Gastrocnemius medialis (tissue), 4 donors: ENCODE results near the gene AKAP13. TPM values are rescaled to one million over a fixed set of nuclear protein-coding genes. Genes with fewer than 3 reads are reported as not detected.

Source experiments
- ATAC-seq, 2 donors: fragments of 150-250 bp; one replicate each; pipeline ENCODE4 v1.9.1; 2016
- DNase-seq, 2 donors: peaks; one replicate each; pipeline ENCODE4 v3.0.0-alpha.2; 2019
- H3K27ac ChIP-seq, 4 donors: fragments of 200-600 bp; sonication (generic); 1 replicate in 1 of 4; 2 replicates in 3 of 4; pipeline ENCODE4 v1.5.1; 2016 to 2018; ENCODE audit warnings: mild to moderate bottlenecking in 2 of 4, moderate library complexity in 1 of 4
- H3K27me3 ChIP-seq, 3 donors: fragments of 200-600 bp; sonication (generic) in 2 of 3; 1 replicate in 1 of 3; 2 replicates in 2 of 3; pipeline versions ENCODE4 v1.5.1 to v1.6.0; 2016 to 2019; ENCODE audit warnings: mild to moderate bottlenecking in 1 of 3, moderate library complexity in 1 of 3
- H3K36me3 ChIP-seq, 2 donors: fragments of 200-600 bp; sonication (generic) in 1 of 2; one replicate each; pipeline ENCODE4 v1.5.1; 2017 to 2018
- H3K4me1 ChIP-seq, 2 donors: fragments of 200-600 bp; sonication (generic) in 1 of 2; one replicate each; pipeline ENCODE4 v1.5.1; 2016 to 2017; ENCODE audit warnings: mild to moderate bottlenecking in 2 of 2
- H3K4me3 ChIP-seq, 4 donors: fragments of 200-600 bp; sonication (generic) in 3 of 4; 1 replicate in 1 of 4; 2 replicates in 3 of 4; pipeline ENCODE4 v1.5.1; 2016 to 2019; ENCODE audit warnings: mild to moderate bottlenecking in 2 of 4
- H3K9me3 ChIP-seq, 3 donors: fragments of 200-600 bp; sonication (generic) in 2 of 3; 1 replicate in 1 of 3; 2 replicates in 2 of 3; pipeline ENCODE4 v1.5.1; 2016 to 2019
- POLR2A ChIP-seq, 2 donors: fragments of 450-650 bp; IDR thresholded peaks; one replicate each; pipeline ENCODE4 v1.6.1; 2017; ENCODE audit warnings: antibody characterized with exemption in 2 of 2, mild to moderate bottlenecking in 2 of 2, moderate library complexity in 2 of 2
- in situ Hi-C, 4 donors: fragments of 200-750 bp; cut with MboI; loops; one replicate each; pipeline versions ENCODE4 v1.15.0 to v1.8.0; 2017; ENCODE audit warnings: low sequenced_read_pairs in 4 of 4
- intact Hi-C: fragments of 100-400 bp; cut with DNase I; formaldehyde crosslinking; loops from one replicate; pipeline ENCODE4 v1.15.1; 2023; ENCODE audit warnings: low total_unique reads
- total RNA-seq, 4 donors: library from RNA; depleted of rRNA; stranded (reverse); fragments of >200 nt; gene quantifications; one replicate each; pipeline versions ENCODE4 v1.1.0 to v1.2.3, GENCODE V29; 2016
- TF ChIP-seq, protein P1 (sequence below), 5 experiments: fragments of 450-650 bp in 3 of 5; fragments of 200-600 bp in 2 of 5; sonication (generic) in 2 of 5; IDR thresholded peaks in 4 of 5; conservative IDR thresholded peaks in 1 of 5; 1 replicate in 4 of 5; 2 replicates in 1 of 5; pipeline ENCODE4 v1.5.1; 2016 to 2019; ENCODE audit warnings: antibody characterized with exemption in 5 of 5, mild to moderate bottlenecking in 3 of 5, moderate library complexity in 3 of 5

AKAP13 gene
- total RNA-seq, 4 donors from 2014 or later = 127 to 481 (median 172) TPM

DNA sequence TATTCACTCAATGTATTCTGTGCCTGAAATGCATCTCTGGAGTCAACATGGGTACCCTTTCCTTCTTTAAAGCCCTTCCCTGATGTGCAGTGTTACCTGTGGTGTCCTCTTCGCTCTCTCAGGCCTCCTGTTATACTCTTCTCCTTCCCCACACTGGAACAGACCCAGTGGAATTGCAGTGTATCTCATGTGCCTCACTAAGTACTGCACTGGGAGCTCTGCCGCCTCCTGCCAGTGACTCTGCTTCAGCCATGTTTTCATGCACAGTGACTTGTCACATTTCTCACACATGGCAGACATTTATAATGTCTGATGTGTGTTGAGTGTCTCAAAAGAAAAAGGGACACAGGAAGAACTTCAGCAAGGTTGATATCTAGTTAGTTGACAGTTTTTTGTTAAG is 223.3 kb downstream of the AKAP13 start:
- H3K9me3 ChIP-seq = no peaks in the 10 kb centered on the region

DNA sequence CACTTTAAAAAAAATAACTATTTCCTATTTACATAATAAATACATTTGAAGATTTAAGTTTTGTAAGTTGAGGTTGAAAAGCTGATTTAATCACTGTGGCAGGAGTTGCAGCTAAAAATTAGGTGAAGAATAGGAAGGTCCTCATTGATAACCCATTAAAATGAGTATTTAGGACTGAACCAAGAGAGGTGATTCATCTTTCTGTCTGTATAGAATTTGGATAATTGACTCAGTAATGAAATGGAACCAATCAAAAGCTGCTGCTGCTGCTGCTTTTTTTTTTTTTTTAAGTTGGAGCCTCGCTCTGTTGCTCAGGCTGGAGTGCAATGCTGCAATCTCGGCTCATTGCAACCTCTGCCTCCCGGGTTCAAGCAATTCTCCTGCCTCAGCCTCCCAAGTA is 223.8 kb downstream of the AKAP13 start:
- H3K27me3 ChIP-seq = no peaks in the 10 kb centered on the region

More for the DNA sequence above, 223.3 kb downstream of the AKAP13 start:
- in situ Hi-C loops (loop anchor here in 1 of 4 donors (25.0 kb wide), 1 partner anchor 234 kb away; no protein-coding TSS in a partner anchor), intact Hi-C loops (no loop called here)
- no peaks in the 10 kb centered on the region for H3K27me3 ChIP-seq
- peak overlapping the region; percentile 54 to 80 (median 68) for H3K27ac ChIP-seq
- H3K36me3 ChIP-seq = no peaks in the 10 kb centered on the region
- peak; percentile 43 to 77 for DNase-seq
- TF ChIP-seq, protein P1, sequence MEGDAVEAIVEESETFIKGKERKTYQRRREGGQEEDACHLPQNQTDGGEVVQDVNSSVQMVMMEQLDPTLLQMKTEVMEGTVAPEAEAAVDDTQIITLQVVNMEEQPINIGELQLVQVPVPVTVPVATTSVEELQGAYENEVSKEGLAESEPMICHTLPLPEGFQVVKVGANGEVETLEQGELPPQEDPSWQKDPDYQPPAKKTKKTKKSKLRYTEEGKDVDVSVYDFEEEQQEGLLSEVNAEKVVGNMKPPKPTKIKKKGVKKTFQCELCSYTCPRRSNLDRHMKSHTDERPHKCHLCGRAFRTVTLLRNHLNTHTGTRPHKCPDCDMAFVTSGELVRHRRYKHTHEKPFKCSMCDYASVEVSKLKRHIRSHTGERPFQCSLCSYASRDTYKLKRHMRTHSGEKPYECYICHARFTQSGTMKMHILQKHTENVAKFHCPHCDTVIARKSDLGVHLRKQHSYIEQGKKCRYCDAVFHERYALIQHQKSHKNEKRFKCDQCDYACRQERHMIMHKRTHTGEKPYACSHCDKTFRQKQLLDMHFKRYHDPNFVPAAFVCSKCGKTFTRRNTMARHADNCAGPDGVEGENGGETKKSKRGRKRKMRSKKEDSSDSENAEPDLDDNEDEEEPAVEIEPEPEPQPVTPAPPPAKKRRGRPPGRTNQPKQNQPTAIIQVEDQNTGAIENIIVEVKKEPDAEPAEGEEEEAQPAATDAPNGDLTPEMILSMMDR (IDR thresholded peaks at IDR 0.05 in 4 of 5, conservative IDR thresholded peaks at IDR 0.05 in 1 of 5) = no peak
- TF ChIP-seq POLR2A (IDR thresholded peaks at IDR 0.05) = no peak
- H3K4me3 ChIP-seq = no peak overlapping the region
- peak; percentile 84 to 92 for ATAC-seq
- peaks cover 63 to 70% of the 10 kb centered on the region in 2 donors for H3K4me1 ChIP-seq

DNA sequence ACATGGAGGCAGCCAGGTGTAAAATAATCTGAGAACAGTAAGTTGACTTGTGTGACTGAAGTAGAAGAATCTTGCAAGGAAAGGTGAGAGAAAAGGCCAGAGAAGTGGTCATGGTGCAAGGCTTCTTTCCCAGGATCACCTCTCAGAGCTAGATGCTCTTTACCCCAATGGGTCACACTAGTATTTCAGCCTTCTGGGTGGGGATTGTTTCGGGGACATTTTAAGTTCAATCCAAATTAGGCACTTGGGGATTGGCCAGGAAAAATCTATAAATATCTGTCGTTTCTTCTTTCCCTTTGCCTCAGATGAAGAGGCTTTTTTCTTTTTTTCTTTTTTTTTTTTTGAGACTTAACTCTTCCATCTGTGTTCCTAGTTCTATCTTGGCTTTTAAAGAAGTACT is 226.3 kb downstream of the AKAP13 start:
- Histone ChIP-seq H3K4me3 (no peak overlapping the region), H3K9me3 (no peaks in the 10 kb centered on the region), H3K4me1 (peaks cover 63 to 75% of the 10 kb centered on the region in 2 donors), H3K27me3 (no peaks in the 10 kb centered on the region), H3K36me3 (no peaks in the 10 kb centered on the region), H3K27ac (peak overlapping the region; percentile 71 to 89 (median 74))
- in situ Hi-C loops (loop anchor here in 1 of 4 donors (25.0 kb wide), 1 partner anchor 231 kb away; no protein-coding TSS in a partner anchor), intact Hi-C loops (no loop called here)
- TF ChIP-seq, protein P1 (IDR thresholded peaks at IDR 0.05 in 4 of 5, conservative IDR thresholded peaks at IDR 0.05 in 1 of 5) = no peak
- TF ChIP-seq POLR2A (IDR thresholded peaks at IDR 0.05) = no peak
- DNase-seq (no peak), ATAC-seq (no peak)

More for the DNA sequence above, 223.8 kb downstream of the AKAP13 start:
- no peak for ATAC-seq
- TF ChIP-seq, protein P1 (IDR thresholded peaks at IDR 0.05 in 4 of 5, conservative IDR thresholded peaks at IDR 0.05 in 1 of 5) = no peak
- no peak for TF ChIP-seq POLR2A (IDR thresholded peaks at IDR 0.05)
- in situ Hi-C loops = loop anchor here in 1 of 4 donors (25.0 kb wide), 1 partner anchor 233 kb away; no protein-coding TSS in a partner anchor
- intact Hi-C loops = no loop called here
- H3K4me1 ChIP-seq = peaks cover 61 to 70% of the 10 kb centered on the region in 2 donors
- peak overlapping the region; percentile 54 to 80 (median 68) for H3K27ac ChIP-seq
- no peaks in the 10 kb centered on the region for H3K9me3 ChIP-seq
- no peak for DNase-seq
- H3K36me3 ChIP-seq = no peaks in the 10 kb centered on the region
- no peak overlapping the region for H3K4me3 ChIP-seq

DNA sequence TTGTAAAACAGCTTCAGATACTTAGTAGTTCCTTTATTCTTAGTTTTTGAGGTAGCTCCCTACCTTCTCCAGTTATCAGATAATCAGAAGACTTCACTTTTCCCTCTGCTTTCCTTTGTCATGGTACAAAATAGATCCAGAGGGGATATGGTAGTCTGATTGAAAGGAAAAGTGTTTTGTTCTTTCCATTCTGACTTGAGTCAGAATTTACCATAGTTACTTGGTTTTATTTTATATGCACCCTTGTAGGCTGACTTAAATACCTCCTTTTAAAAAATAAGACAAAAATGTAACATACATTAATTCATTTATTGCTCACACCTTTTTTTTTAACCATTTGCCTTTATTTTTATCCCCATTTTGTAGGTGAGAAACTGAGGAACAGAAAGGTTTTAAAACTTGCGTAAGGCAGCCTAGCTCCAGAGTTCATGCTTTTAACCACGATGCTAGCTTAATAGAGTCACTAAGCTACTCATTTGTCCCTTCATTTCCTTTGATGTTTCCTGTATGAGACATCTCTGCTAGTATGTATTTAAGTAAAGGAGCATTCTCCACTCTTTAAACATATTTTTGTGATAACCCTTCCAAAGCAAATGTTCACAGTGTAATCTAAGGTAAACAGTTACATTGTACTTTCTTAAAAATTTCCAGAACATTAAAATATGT is 226.9 kb downstream of the AKAP13 start:
- in situ Hi-C loops (loop anchor here in 1 of 4 donors (25.0 kb wide), 1 partner anchor 230 kb away; no protein-coding TSS in a partner anchor), intact Hi-C loops (no loop called here)
- Histone ChIP-seq H3K9me3 (no peaks in the 10 kb centered on the region), H3K36me3 (no peaks in the 10 kb centered on the region), H3K4me3 (no peak overlapping the region), H3K27ac (peak overlapping the region; percentile 71 to 89 (median 74)), H3K4me1 (peaks cover 63 to 78% of the 10 kb centered on the region in 2 donors), H3K27me3 (no peaks in the 10 kb centered on the region)
- DNase-seq (no peak), ATAC-seq (no peak)
- no peak for TF ChIP-seq POLR2A (IDR thresholded peaks at IDR 0.05)
- TF ChIP-seq, protein P1 (IDR thresholded peaks at IDR 0.05 in 4 of 5, conservative IDR thresholded peaks at IDR 0.05 in 1 of 5) = no peak
